HG03469 (cell line): ENCODE measurements around the gene F2RL2.

Experiments
- ATAC-seq: cut with Tn5 transposase; IDR thresholded peaks from one replicate; pipeline ENCODE4 v1.9.1; 2021; ENCODE audit warnings: mild to moderate bottlenecking, moderate library complexity, moderate number of reproducible peaks; ENCODE audit not compliant: unreplicated experiment

The F2RL2 gene, protein sequence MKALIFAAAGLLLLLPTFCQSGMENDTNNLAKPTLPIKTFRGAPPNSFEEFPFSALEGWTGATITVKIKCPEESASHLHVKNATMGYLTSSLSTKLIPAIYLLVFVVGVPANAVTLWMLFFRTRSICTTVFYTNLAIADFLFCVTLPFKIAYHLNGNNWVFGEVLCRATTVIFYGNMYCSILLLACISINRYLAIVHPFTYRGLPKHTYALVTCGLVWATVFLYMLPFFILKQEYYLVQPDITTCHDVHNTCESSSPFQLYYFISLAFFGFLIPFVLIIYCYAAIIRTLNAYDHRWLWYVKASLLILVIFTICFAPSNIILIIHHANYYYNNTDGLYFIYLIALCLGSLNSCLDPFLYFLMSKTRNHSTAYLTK

DNA sequence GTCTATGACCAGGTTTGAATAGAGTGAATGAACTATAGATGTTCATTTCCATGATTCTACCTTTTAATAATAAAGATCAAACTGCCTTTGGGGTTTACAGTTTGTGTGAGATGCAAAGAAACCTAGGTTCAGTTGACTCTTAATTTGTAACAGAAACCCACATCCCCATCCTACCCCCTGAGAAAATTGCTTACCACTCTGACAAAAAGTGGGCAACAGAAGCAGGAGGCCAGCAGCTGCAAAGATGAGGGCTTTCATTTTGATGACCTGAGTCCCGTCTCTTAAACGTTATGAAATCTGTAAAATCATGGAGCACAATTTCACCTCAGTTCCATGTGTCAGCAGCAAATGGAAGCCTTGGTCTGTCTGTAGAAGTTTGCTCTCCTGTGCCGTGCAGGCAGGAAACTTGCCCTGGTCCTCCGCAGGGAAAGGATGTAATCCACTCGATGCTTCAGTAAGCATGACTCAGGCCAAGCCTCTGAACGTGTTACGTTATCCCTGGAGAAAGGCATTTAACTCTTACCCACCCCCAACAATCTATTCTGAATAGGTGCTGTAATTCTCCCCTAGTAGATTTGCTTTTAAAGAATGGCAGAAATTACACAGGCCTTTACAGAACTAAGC lies at the start of gene F2RL2:
TSS of gene F2RL2 (minus strand) at position 431 of the 624 bp plus-strand sequence. CDS start at position 258, 173 bp downstream.
- ATAC-seq, result no peak

DNA sequence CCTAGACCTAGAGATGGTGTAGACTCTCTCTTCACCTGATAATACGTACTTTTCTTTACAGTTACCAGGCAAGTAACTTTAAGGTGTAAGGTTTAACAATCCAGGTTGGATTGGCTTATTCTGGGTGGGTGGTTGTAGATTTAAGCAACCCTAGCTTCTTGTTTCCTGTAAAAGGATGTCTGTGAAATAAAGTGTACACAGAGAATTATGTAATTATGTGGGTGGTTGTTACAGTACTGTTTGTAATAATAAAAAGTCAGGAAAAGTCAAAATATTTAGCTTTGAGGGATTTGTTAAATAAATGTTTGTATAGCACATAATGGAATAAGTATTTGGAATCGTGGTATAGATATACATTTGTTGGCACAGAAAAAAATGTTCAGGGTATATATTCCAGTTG lies 49.0 kb upstream of the F2RL2 start:
- ATAC-seq, result no peak

DNA sequence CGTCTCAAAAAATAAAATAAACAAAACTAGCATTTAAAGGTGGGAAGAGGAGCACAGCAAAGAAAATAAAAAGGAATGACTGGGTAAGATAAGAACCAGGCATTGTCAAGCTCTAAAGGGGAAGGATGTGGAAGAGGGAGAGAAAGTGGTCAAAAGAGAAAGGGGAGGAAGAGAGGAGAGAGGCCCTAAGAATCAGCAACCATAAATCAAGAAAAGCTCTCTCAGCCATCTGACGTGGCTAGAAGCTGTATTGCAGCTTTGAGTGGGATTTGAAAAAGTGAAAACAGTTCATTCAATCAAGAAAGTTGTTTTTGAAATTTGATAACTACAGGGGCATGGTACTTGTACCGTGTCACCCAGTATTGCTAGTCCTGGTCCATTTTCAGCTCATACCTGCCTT lies 47.3 kb upstream of the F2RL2 start:
- no peak for ATAC-seq

DNA sequence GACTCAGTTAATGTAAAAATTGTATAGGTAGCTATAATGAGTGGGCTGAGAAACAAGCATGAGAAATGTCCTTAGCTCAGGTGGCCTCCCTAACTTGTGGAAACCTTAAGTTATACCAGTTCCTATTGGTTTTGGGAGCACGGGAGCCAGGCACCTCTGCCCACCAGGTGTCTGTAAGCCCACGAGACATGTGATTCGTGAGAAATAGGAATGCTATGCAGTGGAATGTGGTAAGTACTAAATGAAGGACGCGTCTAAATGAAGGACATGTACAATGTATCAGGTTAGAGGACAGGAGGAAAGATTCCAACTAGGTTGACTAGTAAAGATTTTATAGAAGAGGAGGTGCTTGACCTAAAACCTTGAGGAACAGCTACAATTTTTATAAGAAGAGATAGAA lies 46.0 kb upstream of the F2RL2 start:
- no peak for ATAC-seq

DNA sequence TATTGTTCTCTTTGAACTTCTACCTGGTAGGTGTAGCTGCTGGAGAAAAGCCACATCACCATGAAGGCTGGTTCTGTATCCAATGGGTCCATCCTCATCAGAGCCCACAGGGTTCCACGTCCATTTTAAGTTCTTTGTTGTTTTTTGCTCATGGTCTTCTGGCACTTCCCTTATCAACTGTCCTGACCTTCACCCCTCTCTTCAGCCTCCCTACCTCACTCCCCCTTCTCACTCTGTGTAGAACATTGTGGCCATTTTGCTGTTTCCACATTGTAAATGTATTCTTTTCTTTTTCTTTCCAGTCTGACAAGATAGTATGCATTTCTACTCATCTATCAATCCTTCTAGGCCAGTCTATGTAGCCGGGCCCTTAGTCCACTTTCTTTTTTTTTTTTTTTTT lies 44.3 kb upstream of the F2RL2 start:
- ATAC-seq, result no peak

DNA sequence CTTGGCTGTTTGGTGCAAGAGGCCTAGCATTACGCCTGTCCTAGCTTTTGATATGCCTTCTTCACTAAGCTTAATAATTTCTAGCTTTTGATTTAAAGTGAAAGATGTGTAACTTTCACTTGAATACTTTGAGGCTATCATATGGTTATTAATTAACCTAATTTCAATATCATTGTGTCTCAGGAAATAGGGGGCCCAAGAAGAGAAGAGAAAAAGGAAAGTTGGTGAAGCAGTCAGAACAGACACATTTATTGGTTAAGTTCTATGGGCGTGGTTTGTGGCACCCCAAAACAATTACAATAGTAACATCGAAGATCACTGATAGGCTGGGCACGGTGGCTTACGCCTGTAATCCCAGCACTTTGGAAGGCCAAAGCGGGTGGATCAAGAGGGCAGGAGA lies 40.9 kb upstream of the F2RL2 start:
- no peak for ATAC-seq

DNA sequence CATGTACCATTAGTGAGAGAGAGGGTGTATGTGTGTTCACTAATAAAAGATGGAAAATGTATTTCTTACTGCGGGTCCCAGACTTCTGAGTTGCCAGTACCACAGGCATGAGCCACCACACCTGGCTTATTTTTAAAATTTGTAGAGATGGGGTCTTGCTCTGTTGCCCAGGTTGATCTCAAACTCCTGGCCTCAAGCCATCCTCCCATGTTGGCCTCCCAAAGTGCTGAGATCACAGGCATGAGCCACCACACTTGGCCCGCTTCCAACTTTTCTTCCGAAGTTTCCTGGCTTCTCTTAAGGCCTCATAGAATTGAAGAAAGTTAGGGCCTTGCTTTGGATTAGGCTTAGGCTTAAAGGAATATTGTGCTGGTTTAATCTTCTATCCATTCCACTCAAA lies 40.4 kb upstream of the F2RL2 start:
- no peak for ATAC-seq

DNA sequence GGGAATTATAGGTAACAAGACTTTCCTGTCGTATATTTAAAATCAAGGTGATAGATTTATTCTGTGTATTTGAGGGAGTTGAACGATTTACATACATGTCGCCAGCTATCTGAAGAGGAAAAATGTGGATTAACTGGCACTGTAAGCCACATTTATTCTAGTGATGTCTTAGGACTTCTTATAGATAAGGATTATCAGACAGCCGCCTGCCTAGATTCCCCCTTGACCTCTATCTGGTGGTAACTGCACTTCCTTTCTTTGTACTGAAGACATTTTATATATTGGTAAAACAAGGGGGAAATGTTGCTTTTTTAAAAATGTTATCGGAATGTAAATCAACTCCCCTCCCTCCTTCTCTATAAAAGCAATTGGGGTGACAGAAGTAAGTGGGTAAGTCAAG lies 39.3 kb upstream of the F2RL2 start:
- ATAC-seq, result no peak

DNA sequence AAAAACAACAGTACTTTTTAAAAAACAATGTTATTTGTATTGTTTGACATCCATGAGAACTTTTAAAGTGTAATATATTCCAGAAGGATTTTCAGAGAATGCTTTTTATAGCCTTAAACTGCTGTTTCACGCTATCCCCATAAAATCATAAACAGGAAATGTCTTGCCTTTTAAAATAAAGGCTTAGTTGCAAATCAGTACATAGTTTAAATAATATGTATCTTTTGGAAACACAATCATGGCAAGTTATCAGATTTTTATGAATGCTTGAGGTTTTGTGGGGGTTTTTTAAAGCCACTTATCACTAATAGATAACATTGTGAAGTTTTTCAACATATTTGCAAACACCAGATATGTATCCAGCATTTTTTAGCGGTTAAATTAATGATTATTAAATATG lies 37.2 kb upstream of the F2RL2 start:
- ATAC-seq, result no peak

DNA sequence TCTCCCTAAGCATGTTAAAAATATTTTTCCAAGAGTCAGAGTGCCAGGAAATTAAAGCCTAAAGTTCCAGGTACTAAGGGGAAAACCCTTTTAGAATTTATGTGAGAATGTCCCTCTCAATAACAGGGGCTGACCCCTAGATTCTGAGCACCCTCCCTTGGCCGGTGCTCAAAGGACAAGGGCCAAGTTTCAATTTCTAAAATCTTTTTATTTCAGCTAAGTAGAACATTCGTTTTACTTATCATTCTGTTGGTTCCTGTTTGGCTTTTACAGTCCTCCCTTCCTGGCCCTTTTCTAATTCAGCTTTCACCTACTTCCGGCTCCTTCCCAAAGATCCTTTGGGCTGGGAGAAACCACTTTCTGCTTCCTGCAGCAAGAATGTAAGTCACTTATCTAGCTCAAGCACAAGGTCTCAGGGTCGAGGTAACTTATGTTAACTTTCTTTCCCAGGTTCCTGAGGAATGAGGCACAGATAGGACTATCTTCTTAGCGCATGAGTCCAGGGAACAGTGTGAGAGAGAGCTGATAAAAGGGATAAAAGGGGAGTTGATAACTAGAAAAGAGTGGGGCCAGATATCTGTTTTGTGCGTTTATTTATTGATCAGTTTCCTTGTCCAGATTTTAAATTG lies 34.6 kb upstream of the F2RL2 start:
- ATAC-seq, result no peak

DNA sequence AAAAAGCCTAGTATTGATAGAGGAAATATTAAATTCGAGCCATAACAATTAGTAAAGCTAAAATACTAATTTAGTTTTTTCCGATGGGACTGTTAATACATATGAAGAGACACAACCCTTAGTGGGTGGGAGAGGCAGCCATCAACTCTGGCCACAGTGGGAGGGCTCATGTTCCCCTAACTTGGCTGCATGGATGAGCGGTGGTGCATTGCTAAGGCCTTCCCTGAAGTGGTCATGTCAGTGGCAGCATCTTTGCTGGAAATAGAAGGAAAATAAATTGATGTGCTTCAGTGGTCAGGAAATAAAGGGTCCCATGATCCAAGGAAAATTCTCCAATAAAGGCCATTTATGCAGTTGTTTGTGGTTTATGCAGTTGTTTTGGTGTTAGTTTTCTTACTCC lies 33.9 kb upstream of the F2RL2 start:
- no peak for ATAC-seq

DNA sequence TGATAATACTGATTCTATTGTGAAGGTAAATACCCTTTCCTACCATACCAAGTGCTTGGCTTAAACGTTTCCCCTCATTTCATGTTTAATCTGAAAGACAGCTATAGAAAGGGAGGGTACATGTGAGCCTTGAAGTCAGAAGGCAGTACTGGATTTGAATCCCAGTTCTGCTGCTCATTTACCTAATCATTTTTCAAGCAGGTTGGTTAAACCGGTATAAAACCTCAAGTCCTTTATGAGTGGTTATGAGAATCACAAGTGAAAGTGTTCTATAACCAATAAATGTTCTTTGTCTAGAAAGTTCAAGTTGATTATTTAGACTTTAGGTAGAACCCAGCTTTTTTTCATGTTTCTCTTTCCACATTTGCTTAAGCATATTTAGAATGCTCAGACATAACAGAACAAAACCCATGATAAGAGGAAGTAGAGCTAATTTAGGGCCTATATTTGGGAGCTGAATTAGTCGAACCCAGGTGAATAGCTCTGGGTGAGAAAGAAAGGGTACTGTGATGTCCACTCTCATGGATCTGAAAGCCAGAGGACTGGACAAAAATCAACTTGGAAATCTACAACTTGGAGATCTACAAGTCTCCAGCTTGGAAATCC lies 29.7 kb upstream of the F2RL2 start:
- ATAC-seq, result no peak

DNA sequence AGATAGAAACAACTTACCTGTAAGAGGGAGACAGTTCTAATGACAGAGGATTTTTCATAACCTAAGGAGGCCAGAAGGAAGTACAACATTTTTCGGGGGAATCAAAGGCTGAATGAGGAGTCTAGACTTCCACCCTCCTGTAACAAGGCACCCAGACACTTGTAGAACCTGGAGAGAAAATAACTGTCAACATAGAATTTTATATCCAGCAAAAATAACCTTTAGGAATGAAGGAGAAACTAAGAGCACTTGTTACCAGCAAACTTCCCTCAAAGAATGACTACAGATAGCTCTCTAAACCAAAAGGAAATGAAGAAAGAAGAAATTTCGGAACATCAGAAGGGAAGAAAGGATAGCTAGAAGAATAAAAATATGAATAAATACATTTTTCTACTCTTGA lies 25.9 kb upstream of the F2RL2 start:
- no peak for ATAC-seq

DNA sequence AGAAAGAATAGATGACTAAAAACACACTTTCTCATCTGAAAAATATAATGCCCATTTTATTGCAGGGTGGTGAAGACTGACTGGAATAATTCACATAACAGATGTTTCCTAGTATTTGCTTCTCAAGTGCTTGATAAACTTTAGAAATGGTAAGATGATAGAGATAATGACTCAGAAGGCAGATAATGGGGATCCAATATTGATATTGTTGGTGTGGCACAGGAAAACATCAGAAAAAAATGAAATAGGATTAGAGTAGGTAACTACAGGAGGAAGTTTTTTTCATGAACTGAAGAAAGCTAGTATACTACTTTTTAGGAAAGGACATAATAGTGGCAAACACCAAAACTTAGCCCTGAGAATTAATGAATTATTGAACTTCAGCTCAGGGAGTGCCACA lies 20.2 kb upstream of the F2RL2 start:
- no peak for ATAC-seq

DNA sequence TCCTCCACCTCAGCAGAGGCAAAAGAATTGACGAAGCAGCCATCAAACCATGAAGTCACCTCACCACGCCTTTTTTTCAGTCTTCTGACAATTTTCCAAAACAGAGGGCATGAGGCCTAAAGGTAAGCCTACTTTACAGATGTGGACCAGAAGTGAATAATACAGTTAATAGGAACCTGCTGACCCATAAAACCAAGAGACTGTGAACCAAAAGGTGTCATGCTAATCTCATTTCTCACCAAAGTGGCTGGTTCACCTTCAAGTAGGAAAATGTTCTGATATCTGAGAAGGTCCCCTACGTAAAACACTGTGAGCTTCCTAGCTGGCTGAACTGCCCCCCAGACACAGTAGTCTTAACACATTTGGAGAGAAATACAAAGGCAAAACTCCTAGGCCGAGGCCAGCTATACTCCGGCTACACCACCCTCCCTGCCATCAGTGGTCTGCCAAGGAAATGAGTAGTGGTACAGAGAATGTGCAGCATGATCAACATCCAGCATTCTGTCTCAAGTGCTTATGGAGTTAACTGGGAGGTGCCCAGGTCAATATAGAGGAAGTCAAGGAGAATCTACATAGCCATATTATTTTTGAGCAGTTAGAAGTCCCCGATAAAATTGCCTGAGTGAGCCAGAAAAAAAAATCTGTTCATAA lies 19.3 kb upstream of the F2RL2 start:
- ATAC-seq, result no peak

DNA sequence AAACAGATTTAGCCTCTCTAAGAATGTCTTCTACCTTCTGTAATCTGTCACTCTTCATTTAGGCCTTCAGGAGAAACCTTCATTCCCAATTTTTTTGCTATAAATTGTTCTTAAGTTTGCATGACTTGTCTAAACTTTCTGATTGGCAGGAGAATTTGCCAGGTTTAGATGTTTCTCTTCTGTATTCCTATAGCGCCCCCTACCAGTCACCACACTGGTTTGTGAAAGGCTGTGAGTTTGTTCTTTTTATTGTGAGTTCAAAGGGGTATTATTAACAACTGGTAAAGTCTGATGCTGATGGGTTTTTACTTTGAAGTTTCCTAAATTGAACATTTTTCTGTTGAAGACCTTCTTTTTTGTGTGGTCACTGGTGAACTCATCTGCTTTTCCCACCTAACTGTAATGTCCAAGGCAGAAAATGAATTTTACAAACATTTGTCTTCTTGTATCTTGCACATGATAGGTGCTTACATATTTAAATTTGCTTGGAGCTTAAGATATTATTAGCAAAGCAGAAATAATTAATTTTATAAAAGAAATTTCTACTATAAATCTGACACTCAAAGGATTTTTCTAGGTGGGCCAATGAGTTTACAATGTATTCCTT lies 18.4 kb upstream of the F2RL2 start:
- ATAC-seq, result no peak

DNA sequence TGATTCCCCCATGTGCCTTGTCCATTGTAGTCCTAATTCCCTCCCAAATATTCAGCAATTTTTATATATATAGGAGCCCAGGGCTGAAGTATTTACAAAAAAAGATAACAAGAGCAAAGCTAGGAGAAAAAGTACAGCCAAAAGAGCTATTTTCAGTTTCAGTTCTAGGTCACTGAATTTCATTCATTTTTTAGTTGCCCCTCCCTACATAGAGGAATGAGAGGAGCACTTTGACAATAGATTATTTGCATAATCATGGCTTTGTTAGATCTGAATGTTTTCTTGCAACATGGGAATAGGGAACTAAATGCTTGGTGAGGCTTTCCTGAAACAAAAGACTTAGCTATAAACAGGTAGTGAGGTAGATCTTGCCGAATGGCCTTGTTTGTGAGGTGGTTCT lies 15.3 kb upstream of the F2RL2 start:
- no peak for ATAC-seq

DNA sequence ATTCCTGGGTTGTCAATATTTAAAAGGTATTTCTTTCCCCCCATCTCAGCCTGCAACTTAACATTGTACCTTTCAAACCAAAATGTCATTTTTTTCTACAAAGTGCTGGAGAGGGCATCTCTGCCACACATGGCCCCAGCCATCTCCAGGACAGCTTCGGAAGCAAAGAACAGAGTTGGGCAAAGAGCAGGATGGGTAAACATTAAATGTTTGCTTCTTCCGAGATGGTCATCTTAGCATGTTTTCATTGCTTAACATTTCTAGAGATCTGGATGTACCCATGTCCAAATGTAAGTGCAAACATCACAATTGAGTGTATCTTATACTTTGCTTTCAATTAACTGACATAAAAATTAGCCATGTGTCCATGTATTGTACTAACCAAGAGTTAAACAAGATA lies 14.3 kb upstream of the F2RL2 start:
- ATAC-seq, result no peak

DNA sequence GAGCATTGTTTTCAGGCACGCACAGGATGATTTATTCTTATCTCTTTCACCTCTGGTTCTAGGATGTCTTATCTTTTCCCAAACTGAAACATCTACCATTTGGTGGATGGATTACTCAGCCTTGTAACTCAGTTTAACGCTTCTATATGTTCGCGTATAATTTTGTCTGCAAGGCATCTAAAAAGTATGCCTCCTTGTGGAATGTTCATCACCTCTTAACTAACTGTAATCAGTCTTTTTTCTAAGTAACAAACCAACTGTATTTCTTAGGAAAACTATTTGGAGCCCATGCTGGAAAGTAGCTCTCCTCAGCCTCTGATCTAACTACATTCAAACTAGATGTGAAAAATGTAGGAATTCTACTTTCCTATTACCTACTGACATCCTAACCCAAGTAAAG lies 11.5 kb upstream of the F2RL2 start:
- no peak for ATAC-seq

DNA sequence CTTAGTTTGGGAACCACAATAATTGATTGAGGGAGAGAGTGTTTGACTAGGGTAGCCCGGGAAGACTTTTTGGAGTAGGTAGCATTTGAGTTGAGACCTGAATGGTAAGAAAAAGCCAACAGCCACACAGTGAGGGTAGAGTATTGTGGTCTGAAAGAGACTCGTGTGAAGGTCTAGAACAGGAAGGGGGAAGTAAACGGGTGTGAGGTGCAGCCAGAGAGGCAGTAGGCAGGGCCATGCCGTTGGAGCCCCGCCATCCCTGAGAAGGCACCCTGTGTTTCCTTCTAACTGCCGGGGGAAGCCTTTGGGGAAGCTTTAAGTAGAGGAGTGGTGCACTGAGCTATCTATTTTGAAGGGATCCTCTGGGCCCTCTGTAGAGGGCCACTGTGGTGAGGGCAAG lies 3.5 kb upstream of the F2RL2 start:
- no peak for ATAC-seq
